SK-N-SH (cell line): Measurements from ENCODE around the gene PES1. TPM values are rescaled to one million over a fixed set of nuclear protein-coding genes. Genes with fewer than 3 reads are reported as not detected.

Experiments
- CTCF ChIA-PET: fragments of 300-600, 350-600 bp; formaldehyde crosslinking; extraction: SDS; loops from one replicate; lab custom pipeline; 2021; lab: Yijun Ruan, JAX
- POLR2A ChIA-PET: fragments of 350-600 bp; sonication (Branson Sonifier 250); formaldehyde crosslinking; extraction: SDS; loops from one replicate; lab custom pipeline; 2020; ENCODE audit warnings: antibody characterized with exemption, inconsistent platforms; lab: Yijun Ruan, JAX
- DNase-seq: peaks from one replicate; pipeline ENCODE4 v3.0.0; 2012
- H2AFZ ChIP-seq: fragments of 200-600 bp; sonication (generic); 2 replicates; pipeline ENCODE4 v1.8.1; 2016; ENCODE audit warnings: antibody characterized with exemption, mild to moderate bottlenecking, low read depth
- H3F3A ChIP-seq: fragments of 200-600 bp; sonication (generic); replicated peaks from 2 replicates; pipeline ENCODE3; 2016; ENCODE audit warnings: antibody characterized with exemption, mild to moderate bottlenecking; ENCODE audit not compliant: insufficient read depth
- H3K27ac ChIP-seq, 2 experiments: fragments of 200-500 bp in 1 of 2; fragments of 200-600 bp in 1 of 2; sonication (Bioruptor generic) in 1 of 2; sonication (generic), shearing (Covaris generic) in 1 of 2; 2 replicates each; pipeline versions ENCODE4 v1.5.1 to v1.6.1; 2014 to 2016; ENCODE audit warnings: low read depth in 2 of 2, inconsistent platforms in 1 of 2, low read length in 1 of 2, mild to moderate bottlenecking in 1 of 2, mixed read lengths in 1 of 2
- H3K27me3 ChIP-seq: fragments of 200-600 bp; sonication (generic), shearing (Covaris generic); 2 replicates; pipeline ENCODE4 v1.6.1; 2016; ENCODE audit warnings: mixed run types; ENCODE audit not compliant: insufficient read depth
- H3K36me3 ChIP-seq, 2 experiments: fragments of 200-500 bp in 1 of 2; fragments of 200-600 bp in 1 of 2; sonication (Bioruptor generic) in 1 of 2; sonication (generic) in 1 of 2; replicated peaks in 1 of 2; 2 replicates each; pipeline versions ENCODE3 to v1.5.1; 2014 to 2016; ENCODE audit warnings: low read length in 1 of 2, mild to moderate bottlenecking in 1 of 2; ENCODE audit not compliant: insufficient read depth in 2 of 2, control insufficient read depth in 1 of 2
- H3K4me1 ChIP-seq, 2 experiments: fragments of 200-500 bp in 1 of 2; fragments of 200-600 bp in 1 of 2; sonication (Bioruptor generic) in 1 of 2; sonication (generic), shearing (Covaris generic) in 1 of 2; 2 replicates each; pipeline versions ENCODE4 v1.5.1 to v1.6.1; 2014 to 2016; ENCODE audit warnings: low read depth in 1 of 2, low read length in 1 of 2, mixed run types in 1 of 2; ENCODE audit not compliant: insufficient read depth in 2 of 2, control insufficient read depth in 1 of 2
- H3K4me2 ChIP-seq: fragments of 200-600 bp; sonication (generic), shearing (Covaris generic); 2 replicates; pipeline ENCODE4 v1.6.1; 2017; ENCODE audit warnings: mixed run types
- H3K4me3 ChIP-seq, 2 experiments: fragments of 200-500 bp in 1 of 2; fragments of 200-600 bp in 1 of 2; sonication (Bioruptor generic) in 1 of 2; sonication (generic), shearing (Covaris generic) in 1 of 2; 2 replicates each; pipeline versions ENCODE4 v1.5.1 to v1.8.1; 2014 to 2016; ENCODE audit warnings: low read depth in 2 of 2, inconsistent platforms in 1 of 2, low read length in 1 of 2, mild to moderate bottlenecking in 1 of 2, mixed read lengths in 1 of 2, moderate library complexity in 1 of 2
- H3K79me2 ChIP-seq: fragments of 200-600 bp; sonication (generic); 2 replicates; pipeline ENCODE4 v1.8.1; 2017; ENCODE audit warnings: mild to moderate bottlenecking; ENCODE audit not compliant: insufficient read depth
- H3K9ac ChIP-seq: fragments of 200-600 bp; sonication (generic); 2 replicates; pipeline ENCODE4 v1.6.1; 2017; ENCODE audit warnings: mixed run types
- H3K9me2 ChIP-seq: fragments of 200-600 bp; sonication (generic); 2 replicates; pipeline ENCODE4 v1.6.1; 2017; ENCODE audit warnings: mixed run types
- H3K9me3 ChIP-seq: fragments of 200-600 bp; sonication (generic); 2 replicates; pipeline ENCODE4 v1.6.1; 2017; ENCODE audit warnings: mixed run types, mild to moderate bottlenecking, moderate library complexity
- H4K20me1 ChIP-seq: fragments of 200-600 bp; sonication (generic); 2 replicates; pipeline ENCODE4 v1.6.1; 2017; ENCODE audit warnings: mild to moderate bottlenecking, mixed run types; ENCODE audit not compliant: insufficient read depth
- CHD2 ChIP-seq: fragments of 150-350 bp; IDR thresholded peaks from 2 replicates; pipeline ENCODE4 v1.6.1; 2018; ENCODE audit warnings: low read length; ENCODE audit not compliant: partially characterized antibody
- CTCF ChIP-seq: fragments of 200-600 bp; sonication (generic); IDR thresholded peaks from 2 replicates; pipeline ENCODE4 v1.6.1; 2017; ENCODE audit warnings: antibody characterized with exemption, mild to moderate bottlenecking, moderate library complexity
- EP300 ChIP-seq, 2 experiments: IDR thresholded peaks; 2 replicates each; pipeline versions ENCODE4 v1.4.0 to v1.6.1; 2012; ENCODE audit warnings: borderline replicate concordance in 1 of 2, low read depth in 1 of 2, low read length in 1 of 2
- FOSL2 ChIP-seq: IDR thresholded peaks from 2 replicates; pipeline ENCODE4 v1.4.0; 2012; ENCODE audit warnings: low read depth, mild to moderate bottlenecking, moderate library complexity, borderline replicate concordance
- GATA2 ChIP-seq: sonication (generic); formaldehyde crosslinking; IDR thresholded peaks from 2 replicates; pipeline ENCODE4 v1.5.0; 2020; ENCODE audit warnings: mild to moderate bottlenecking, missing genetic modification reagents
- IRF3 ChIP-seq: fragments of 150-350 bp; IDR thresholded peaks from 2 replicates; pipeline ENCODE4 v1.6.1; 2016; ENCODE audit warnings: mild to moderate bottlenecking, low read depth, low read length
- MXI1 ChIP-seq: IDR thresholded peaks from 2 replicates; pipeline ENCODE4 v1.6.1; 2012; ENCODE audit warnings: mild to moderate bottlenecking, low read depth, low read length, improper control_type of control experiment
- NFIC ChIP-seq: IDR thresholded peaks from 2 replicates; pipeline ENCODE4 v1.4.0; 2012; ENCODE audit warnings: borderline replicate concordance
- RCOR1 ChIP-seq: fragments of 150-350 bp; IDR thresholded peaks from 2 replicates; pipeline ENCODE4 v1.6.1; 2017; ENCODE audit warnings: antibody characterized with exemption, low read length
- REST ChIP-seq: IDR thresholded peaks from 2 replicates; pipeline ENCODE4 v1.6.1; 2012; ENCODE audit warnings: mild to moderate bottlenecking, low read depth, low read length, moderate library complexity
- RXRA ChIP-seq: IDR thresholded peaks from 2 replicates; pipeline ENCODE4 v1.4.0; 2012; ENCODE audit warnings: low read depth, mild to moderate bottlenecking, borderline replicate concordance
- SIN3A ChIP-seq: IDR thresholded peaks from 2 replicates; pipeline ENCODE4 v1.6.1; 2012; ENCODE audit warnings: low read depth, mild to moderate bottlenecking, low read length, moderate library complexity, borderline replicate concordance
- TAF1 ChIP-seq: IDR thresholded peaks from 2 replicates; pipeline ENCODE4 v1.6.1; 2012; ENCODE audit warnings: low read depth, mild to moderate bottlenecking, low read length, moderate library complexity, borderline replicate concordance
- TCF12 ChIP-seq: IDR thresholded peaks from 2 replicates; pipeline ENCODE4 v1.4.0; 2012
- USF1 ChIP-seq: IDR thresholded peaks from 2 replicates; pipeline ENCODE4 v1.4.0; 2012; ENCODE audit warnings: low read depth, borderline replicate concordance
- USF2 ChIP-seq: fragments of 150-350 bp; IDR thresholded peaks from 2 replicates; pipeline ENCODE4 v1.6.1; 2017; ENCODE audit warnings: antibody characterized with exemption, low read length, low read depth, borderline replicate concordance
- YY1 ChIP-seq: IDR thresholded peaks from 2 replicates; pipeline ENCODE4 v1.4.0; 2012; ENCODE audit warnings: low read depth, mild to moderate bottlenecking
- WGBS: methylation state at CpG from one replicate; pipeline ENCODE4 v1.1.6; 2017; ENCODE audit warnings: low lambda C conversion rate; 5-methylcytosine and 5-hydroxymethylcytosine counted together
- polyA plus RNA-seq, 3 experiments: library from polyadenylated mRNA; depleted of rRNA; stranded (reverse); fragments of >200 nt; gene quantifications; 2 replicates each; pipeline ENCODE4 v1.2.3, GENCODE V29; 2012

The PES1 gene
- polyA plus RNA-seq, 1 of the 3 experiments (the other 2 are of a cell fraction) = 109 TPM

- DNase-seq = no peak
- no peaks in the 10 kb centered on the region for H3K9me2 ChIP-seq
- TF ChIP-seq IRF3 (no peak), NFIC (no peak), RXRA (no peak), EP300 (IDR thresholded peaks at IDR 0.05; ENCODE audit: borderline replicate concordance in 1 of 2, low read depth in 1 of 2, low read length in 1 of 2) (no peak), GATA2 (CRISPR knock-in tag) (no peak), TAF1 (no peak), FOSL2 (no peak), MXI1 (no peak)
- no peak overlapping the region for H3K4me3 ChIP-seq
- no peak overlapping the region for H3K4me2 ChIP-seq
- no peaks in the 10 kb centered on the region for H3K27me3 ChIP-seq
- H2AFZ ChIP-seq = no peak overlapping the region
- ChIA-PET POLR2A (interaction anchor here (0.5 kb wide), 1 partner anchor 82 kb away, joined by 3 read pairs; no protein-coding TSS in a partner anchor), CTCF (no interaction called here)
- H4K20me1 ChIP-seq = no peaks in the 10 kb centered on the region
- no peaks in the 10 kb centered on the region for H3F3A ChIP-seq
- no peak overlapping the region for H3K27ac ChIP-seq
- H3K36me3 ChIP-seq = no peaks in the 10 kb centered on the region
- H3K9me3 ChIP-seq = no peaks in the 10 kb centered on the region
- no peaks in the 10 kb centered on the region for H3K79me2 ChIP-seq
- H3K9ac ChIP-seq = no peak overlapping the region
- no peaks in the 10 kb centered on the region for H3K4me1 ChIP-seq
- WGBS = 70% methylated on average over 6 of the region's 6 CpGs
Observed at GRCh38 chr22:30538280-30538679, 53.4 kb downstream of the PES1 start.

GRCh38 chr22:30537083-30537731, 54.5 kb downstream of the PES1 start:
- H3K4me1 ChIP-seq = no peaks in the 10 kb centered on the region
- DNase-seq = no peak
- ChIA-PET POLR2A (no interaction called here), CTCF (no interaction called here)
- no peaks in the 10 kb centered on the region for H3K9me3 ChIP-seq
- no peaks in the 10 kb centered on the region for H4K20me1 ChIP-seq
- 92% methylated on average over 9 of the region's 9 CpGs for WGBS
- no peaks in the 10 kb centered on the region for H3K9me2 ChIP-seq
- no peak overlapping the region for H3K4me2 ChIP-seq
- H3K27ac ChIP-seq = no peak overlapping the region
- H3K79me2 ChIP-seq = no peaks in the 10 kb centered on the region
- no peaks in the 10 kb centered on the region for H3K36me3 ChIP-seq
- H3F3A ChIP-seq = no peaks in the 10 kb centered on the region
- TF ChIP-seq YY1 (no peak), USF2 (no peak), MXI1 (no peak), CTCF (no peak), USF1 (no peak), GATA2 (CRISPR knock-in tag) (no peak), RXRA (no peak), IRF3 (no peak), RCOR1 (no peak), REST (no peak), CHD2 (no peak), SIN3A (no peak), TCF12 (no peak)
- H3K9ac ChIP-seq = no peak overlapping the region
- H2AFZ ChIP-seq = no peak overlapping the region
- H3K27me3 ChIP-seq = no peaks in the 10 kb centered on the region
- H3K4me3 ChIP-seq = no peak overlapping the region
